Measurements from ENCODE around the gene TMEM94.

Gene TMEM94

DNA sequence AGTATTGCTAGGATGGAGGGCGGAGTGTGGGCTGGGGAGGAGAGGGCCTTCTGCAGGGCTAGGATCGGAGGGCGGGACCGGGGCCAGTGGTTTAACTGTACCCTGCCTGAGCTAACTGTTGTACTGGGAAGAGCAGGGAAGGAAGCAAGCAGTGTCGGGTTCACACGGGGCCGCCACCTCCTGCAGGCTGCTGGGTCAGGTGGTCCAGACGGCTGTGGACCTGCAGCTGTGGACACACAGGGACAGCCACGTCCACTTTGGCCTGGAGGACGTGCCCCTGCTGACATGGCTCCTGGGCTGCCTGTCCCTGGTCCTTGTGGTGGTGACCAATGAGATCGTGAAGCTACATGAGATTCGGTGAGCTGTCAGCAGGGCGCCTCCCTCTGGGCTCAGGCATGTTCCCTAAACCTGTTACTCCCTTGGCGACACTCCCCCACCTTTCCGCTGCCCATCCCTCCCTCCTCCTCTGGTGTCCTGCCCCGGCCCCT, 42.3 kb downstream of the TMEM94 start:
- DNase-seq = no peak

DNA sequence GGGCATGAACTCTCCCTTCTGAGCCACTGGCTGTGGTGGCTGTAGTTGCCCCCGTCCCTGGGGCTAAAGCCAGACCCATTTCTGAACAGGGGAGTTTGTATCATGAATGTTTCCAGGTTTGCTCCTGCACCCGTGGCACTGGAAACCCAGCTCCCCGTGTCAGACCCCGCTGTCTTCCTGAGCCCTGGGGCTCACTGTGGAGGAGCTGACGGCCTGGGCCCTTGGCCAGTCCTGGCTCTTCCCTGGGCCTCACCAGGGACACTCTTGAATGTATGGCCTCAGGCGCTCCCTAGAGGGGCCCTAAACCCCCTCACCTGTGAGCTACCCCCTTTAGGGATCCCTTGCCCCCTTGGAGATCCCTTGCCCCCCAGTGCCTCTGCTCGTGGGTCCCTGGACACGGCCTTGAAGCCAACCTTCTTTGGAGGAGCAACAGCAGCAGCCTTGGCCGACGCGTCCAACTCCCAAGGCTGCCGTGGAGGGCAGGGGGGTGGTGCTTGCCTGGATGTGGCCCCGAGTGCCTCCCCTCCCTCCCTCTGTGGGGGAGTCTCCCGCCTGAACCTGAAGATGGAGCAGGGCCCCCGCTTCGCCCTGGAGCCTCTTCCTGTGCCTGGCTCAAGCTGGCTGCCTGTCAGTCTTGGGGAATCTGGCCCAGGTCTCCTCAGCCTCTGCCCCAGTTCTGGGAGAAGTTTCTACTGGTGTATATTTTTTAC, 43.0 kb downstream of the TMEM94 start:
- DNase-seq = no peak

DNA sequence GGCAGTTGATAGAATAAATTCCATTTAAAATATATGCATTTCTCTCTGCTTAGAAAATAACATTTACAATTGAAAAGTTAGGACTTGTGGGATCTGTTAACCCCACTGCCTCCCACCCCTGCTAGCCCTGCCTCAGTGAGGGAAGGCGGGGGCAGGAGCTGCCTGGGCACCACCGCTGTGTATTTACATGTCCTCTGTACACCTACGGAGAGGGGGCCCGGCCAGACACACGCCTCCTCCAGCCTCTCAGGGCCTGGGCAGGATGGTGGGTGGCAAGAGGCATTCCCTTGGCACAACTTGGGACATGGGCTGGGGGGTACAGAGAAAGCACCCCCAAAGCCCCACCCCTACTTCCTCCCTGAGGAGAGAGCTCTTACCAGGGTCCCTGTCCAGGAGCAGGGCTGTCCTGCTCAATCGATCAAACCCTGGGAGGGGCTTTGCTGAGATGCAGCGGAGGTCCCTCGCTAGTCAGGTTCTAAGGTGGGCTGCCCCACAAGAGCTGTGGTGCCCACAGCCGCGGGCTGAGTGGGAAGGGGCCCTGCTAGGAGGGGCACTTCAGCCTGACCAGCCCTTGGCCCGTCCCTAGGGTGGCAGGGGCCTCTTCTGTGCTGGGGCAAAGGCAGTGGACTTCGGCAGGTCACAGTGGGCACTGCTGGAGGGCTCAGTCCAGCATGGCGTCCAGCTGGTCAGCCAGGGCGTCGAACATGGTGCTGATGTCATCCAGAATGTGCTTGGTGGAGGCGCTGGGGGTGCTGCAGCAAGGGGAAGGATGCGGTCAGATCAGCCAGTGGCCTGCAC, 44.2 kb downstream of the TMEM94 start:
- DNase-seq = no peak

DNA sequence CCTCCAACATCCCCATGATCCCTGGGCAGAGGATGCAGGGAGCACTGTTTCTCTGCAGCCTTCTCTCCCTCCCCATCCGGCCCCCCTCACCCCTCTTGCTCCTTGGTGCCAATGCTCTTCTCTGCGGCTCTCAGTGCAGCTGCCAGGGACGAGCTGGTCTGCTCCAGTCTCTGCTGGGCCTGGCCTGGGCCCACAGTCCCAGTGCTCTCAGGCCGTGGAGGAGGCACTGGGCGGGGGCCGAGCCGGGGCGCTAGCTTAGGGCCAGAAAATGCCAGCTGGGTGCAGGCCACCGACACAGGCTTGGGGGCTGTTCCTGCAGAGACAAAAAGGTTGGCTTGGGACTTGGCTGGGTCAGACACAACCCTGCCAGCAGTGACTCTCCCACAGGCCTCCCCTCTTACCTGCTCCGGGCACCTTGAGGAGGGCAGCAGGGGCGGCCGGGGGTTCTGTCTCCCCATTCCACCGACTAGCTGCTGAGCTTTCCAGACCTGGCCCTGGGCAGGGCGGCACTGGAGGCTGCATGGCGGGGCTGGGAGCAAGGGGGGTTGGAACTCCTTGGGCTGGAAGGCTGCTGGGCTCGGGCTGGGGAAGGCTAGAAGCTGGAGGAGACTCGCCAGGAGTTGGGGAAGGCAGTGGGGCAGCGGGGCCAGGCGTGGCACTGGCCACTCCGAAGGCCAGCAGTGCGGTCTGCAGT, 45.1 kb downstream of the TMEM94 start:
- DNase-seq = no peak

DNA sequence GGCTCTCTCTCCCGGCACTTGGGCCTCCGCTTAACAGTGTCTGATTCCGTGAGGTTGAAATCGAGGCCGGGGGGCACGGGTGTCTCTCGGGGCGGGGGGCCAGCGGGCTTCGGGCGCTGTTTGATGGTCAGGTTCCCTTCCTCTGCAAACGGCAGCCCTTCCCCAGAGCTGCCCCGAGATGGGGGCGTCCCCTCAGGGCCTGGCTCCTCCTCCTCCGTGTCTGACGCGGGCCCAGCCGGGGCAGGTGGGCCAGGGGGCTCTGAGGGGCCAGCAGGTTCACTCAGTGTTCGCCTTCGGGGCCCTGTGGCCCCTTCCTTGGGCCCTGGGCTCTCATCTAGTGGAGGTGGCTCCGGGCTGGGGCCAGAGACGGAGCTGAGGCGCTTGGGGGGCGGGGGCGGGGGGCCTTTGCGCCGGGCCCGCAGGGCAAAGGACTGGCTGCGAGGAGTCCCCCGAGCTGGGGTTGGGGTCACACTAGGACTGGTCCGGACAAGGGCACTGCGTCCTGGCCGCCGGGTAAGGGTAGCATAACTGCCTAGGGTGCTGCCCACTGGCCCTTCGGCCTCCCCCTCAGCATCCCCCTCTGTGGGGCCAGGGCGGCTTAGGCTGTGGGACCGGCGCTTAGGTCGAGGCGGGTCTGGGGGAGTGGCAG, 45.8 kb downstream of the TMEM94 start:
- no peak for DNase-seq

DNA sequence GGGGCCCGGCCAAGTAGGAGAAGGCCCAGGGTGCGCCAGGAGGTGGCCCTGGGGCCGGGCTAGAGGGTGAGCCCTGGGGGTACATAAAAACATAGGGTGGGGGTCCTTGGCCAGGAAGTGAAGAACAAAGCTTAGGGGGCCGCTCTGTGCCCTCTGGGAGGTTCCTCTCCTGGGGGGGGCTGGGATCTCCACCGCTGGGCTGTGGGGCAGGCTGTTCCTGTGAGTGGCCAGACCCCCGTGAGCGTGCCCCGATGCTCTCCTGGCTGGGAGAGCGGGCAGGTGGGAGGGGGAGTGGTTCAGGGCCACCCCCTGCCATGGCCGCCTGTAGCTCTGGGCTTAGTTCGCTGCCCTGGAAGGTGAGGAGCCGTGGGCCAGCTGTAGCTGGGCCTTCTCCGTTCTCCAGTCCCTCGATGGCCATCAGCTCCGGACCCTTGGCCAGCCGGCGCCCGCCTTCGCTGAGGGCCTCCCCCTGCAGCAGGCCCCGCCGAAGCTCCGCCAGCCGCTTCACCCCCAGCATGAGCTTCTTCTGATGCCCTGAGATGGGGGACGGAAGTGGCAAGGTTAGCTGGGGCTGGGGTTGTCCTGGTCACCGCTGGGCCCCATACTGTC, 46.4 kb downstream of the TMEM94 start:
- no peak for DNase-seq

DNA sequence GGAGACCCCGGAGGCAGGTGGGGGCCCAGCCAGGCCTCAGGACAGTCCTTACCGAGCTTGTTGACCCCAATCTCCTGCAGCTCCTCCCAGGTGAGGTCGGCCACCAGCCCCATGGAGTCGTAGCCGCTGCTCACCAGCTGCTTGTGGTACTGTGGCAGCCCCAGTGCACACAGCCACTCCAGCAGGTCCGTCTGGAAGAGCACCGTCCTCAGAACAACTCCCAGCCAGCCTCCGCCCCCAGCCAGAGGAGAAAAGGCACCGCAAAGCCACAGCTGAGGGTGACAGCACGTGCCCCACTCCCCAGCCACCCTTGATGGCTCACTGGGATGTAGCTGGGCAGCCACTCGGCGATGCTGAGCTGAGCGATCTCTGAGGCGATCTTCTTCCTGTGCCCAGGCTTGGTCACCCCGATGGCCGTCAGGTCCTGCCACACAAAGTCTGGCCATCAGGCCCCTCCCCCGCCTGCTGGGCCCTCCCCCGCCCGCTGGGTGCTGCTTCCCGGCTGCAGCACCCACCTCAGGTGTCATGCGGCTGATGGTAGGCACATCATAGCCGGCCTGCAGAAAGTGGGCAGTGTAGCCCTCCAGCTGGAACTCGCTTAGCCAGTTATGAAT, 47.0 kb downstream of the TMEM94 start:
- DNase-seq = no peak

DNA sequence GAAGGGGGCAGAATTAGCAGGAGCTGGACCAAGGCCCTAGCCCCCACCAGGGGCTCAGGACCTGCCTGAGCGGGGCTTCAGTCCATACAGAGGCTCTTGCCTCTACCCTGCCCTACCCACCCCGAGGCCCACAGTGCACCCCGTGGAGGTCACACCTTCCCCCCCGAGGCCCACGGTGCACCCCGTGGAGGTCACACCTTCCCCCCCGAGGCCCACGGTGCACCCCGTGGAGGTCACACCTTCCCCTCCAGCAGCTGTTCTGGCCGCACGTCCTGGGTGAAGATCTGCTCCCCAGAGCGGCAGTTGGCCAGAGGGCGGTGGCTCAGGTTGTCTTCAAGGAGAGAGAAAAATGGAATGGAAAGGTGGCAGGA, 47.5 kb downstream of the TMEM94 start:
- DNase-seq = no peak

DNA sequence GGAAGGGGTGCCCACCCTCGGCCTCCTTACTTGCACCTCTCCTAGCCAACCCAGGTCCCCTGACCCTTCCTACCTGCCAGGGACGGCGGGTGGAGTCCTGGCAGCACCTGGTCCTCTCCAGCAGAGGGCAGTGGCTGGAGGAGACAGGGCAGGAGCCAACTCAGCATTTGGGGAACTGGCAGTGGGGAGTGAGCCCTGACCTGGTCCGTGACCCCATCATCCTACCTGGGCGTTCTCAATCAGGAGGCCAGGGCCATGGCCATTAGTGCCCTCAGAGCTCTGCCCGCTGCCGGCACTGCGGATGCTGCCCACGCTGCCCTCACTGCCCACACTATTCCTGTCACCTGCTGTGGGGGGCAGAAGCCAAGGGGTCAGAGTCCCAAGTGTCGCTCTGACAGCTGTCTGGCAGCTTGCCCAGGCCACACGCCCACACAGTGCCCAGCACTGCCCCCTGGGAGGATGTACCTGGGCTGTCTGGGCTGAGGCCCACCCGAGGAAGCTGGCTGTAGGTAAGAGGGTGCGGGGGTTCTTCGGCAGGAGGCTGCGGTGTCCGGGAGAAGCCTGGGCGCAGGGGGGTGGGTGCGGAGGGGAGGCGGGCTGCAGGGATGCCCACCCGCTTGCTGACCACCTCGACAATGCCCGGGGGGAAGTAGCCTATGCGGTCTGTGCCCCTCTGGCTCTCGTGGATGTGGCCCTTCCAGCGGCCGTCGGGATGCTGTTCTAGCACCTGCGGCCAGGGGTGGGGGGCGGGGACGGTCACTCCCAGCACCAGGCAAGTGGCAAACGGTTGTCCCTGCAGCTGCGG, 48.1 kb downstream of the TMEM94 start:
- DNase-seq = peak; percentile 45

DNA sequence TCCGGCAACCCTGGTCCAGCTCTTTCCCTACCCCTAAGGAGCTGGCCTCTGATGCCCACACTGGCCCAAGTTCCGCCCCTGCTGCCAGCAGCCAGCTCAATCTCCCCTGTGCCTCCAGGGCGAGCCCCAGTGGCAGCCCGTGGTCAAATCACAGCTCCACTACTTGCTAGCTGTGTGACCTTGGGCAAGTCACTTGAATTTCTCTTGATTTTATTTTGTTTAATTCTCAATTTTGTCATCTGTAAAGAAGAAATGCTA, 48.6 kb downstream of the TMEM94 start:
- DNase-seq = no peak

DNA sequence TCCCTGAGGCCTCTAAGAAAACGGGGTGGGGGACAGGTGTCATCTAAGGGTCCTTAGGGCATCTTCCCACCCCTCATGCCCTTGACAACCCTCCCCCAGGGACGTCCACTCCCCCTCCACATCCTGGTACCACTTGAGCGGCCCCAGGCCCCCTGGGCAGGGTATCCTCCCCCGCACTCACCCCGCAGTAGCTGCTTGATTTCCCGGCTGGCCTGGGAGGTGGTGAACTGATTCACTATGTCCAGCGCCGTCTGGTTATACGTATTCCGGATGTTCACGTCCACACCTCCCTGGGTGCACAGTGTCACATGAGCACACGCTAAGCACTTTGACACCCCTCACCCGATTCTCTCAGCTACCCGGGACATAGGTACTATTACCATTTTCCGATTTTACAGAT, 49.2 kb downstream of the TMEM94 start:
- DNase-seq = no peak

DNA sequence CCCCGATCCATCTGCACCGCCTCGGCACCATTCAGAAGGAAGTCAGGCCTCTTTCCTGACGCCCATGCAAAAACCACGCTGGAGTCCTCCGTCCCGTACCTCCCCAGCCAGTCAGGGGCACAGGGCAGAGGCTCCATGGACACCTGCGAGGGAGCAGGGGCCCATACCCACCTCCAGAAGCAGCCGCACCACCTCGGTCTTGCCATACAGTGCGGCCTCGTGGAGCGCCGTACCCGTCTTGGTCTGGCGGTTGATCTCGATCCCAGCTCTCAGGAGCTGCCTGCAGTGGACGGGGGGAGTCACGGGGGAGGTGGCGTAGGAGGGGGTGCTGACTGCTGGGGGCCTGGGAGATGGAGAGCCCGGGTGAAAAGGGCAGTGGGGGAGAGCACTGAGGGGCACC, 49.7 kb downstream of the TMEM94 start:
- DNase-seq = no peak

DNA sequence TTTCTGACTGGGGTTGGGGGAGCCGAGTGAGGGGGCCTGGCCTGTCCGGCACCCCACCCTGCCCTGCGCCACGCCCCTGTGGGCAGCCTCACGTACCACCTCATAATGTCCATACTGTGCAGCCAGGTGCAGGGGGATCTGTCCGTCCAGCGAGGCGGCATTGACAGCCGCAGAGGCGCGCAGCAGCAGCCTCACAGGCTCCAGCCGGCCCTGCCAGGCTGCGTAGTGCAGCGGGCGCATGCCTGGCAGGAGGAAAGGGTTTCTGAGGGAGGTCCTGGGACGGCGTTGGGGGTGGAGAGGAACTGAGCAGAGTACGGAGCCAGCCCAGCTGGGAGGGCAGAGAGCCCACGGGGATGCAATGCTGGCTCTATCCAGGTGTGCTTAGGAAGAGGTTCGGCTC, 50.5 kb downstream of the TMEM94 start:
- no peak for DNase-seq

DNA sequence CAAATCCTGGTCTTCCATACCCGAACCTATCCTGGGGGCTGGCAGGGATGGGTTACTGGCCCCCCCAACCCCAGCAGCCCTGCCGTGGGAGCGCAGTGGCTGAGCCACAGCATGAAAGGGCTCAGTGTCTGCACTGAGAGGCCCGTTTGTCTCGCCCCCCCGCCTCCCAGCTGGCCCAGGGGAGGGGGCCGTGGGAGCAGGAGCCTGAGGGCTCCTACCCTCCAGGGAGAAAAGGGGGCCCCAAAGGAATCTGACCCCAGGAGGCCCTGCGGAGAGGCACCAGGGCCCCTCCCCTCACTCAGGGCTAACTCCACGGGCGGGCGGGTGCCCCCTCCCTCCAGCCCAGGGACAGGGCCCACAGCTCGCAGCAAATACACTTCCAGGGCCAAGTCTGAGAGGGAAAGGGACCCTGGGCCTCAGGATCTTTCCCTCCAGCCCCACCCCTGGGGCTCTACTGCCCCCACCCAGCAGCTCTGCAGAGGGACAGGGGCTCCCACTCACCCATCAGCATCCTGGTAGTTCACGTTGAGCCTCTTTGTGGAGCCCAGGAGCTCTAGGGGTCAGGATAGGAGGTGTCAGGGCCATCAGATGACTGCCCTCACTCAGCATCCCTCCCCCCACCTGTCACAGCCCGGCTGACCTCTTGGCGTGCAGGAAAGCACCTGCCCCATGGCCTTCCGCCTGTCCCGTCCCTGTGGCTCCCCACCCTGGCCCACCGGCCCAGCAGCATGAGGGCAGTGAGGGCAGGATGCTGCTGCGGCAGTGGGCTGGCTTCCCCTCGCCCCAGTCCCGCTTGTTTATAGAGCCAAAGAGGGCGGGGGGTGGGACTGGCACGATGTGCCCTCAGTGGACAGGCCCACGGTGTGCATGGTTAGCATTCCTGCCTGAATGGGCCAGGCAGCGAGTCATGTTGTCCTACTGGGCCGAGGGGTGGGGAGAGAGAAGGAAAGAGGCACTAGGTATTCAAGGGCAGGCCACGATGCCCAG, 51.6 kb downstream of the TMEM94 start:
- no peak for DNase-seq

DNA sequence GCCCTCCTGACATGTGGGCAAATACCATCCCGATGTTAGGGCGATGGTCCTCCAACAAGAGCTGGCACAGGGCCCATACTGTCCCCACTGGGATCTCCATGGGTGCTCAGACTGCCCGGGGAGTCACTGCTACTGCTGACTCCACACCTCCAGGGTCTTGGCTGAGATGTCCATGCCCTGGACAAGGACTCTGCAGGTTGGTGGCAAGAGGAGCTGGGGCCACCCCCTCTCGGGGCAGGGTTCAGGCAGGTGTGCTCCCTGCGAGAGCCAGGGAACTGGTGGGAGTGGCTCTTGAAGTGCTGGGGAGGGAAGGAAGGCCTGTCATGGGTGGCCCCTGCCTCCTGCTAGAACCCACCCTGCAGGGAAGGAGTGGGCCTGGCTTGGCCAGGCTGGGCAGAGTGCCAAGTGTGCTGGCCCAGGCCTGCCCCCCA, 52.5 kb downstream of the TMEM94 start:
- no peak for DNase-seq

DNA sequence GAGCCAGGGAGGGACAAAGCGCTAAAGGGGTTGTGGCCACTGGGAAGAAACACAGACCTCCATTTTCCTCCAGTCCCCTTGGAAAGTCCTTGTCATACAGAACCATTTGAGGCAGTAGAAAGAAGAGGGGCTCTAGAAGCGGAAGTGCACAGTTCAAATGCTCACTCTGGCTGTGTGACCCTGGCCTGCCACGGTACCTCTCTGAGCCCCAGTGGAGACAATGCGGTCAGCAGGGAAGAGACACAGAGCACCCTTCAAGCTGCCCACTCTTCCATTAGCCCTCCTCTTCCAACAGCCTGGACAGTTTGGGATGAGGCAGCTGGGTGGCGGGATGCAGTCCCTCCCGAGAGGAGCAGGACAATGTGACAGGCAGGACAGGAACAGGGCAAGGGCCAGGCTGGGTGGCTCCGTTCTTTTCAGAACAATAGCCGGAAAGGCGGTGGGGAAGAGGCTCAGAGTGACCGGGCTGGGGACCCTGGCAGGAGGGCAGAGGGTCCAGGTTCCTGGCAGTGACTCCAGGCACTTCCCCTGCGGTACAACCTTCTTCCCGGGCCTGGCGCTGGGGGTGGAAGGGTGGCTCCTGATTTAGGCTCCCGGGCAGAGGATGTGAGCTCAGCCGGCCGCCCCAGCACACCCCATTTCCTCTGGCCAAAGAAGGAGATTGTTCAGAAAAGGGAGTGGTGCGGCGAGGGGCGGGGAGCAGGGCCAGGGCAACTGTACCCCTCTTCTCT, 53.3 kb downstream of the TMEM94 start:
- DNase-seq = no peak

DNA sequence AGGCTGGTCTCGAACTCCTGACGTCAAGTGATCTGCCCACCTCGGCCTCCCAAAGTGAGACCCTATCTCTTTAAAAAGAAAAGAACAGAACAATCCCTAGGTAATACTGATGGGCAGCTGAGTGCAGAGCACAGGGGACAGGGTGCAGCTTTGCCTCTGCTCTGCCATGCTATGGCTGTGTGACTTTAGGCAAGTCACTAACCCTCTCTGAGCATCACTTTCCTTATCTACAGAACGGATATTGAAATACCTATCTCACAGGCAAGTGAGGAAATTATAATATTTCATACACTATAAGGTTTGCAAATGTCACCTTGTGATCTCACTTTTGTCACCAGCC, 54.8 kb downstream of the TMEM94 start:
- DNase-seq = no peak

DNA sequence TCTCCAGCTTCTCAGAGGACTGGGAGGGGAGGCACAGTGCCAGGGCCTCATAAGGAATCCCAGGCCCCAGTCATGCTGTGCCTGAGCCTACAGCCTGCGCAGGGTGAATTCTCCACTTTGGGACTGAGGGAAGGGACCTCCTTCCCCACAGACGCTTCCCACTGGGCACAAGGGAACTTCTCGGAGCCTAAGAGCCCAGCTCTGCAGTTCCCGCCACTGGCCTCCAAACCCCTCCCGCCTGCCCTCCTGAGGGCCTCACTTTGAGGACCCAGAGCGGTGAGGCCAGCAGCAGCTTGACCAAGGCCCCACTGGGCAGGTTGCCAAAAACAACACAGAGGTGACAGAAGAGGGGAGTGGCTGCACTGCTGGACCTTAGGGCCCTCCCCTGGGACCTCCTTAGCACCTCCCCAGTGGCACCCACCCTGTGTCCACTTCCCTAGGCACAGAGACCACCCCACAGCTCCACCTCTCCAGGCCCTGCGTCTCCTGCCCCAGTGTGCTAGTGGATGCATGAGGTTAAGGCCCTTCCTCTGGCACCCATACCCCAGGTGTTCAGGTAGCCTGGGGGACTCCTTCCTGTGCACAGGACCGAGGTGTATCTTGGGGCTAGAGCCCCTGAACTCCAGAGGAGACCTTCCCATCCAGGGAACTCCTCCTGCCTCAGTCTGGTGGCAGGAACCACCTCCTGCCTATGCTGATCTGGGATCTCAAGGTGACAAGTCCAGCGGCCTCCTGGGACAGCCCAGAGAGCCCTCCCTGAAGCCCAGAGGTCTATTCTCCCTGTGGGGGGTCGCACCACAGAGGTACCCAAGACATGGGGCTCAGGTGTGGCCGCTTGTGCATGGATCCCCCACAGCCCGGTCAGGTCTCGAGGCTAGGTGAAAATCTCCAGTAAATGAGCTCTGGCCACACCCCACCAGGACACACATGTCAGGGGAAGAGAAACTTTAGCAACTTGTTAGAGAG, 55.5 kb downstream of the TMEM94 start:
- no peak for DNase-seq

Measured in activated CD8-positive, alpha-beta memory T cell treated with anti-CD3 and anti-CD28 coated beads, Interleukin-2, amount 50 U/mL, for 4 hours (primary cell).